CD4-positive, alpha-beta T cell treated with Interleukin-4 for 1 hour (primary cell): ENCODE data around the gene COG1.

Source experiments
- DNase-seq, 2 donors: peaks; one replicate each; pipeline ENCODE4 v3.0.0-alpha.2; 2020 to 2022

COG1 gene

GRCh38 chr17:73230088-73230487 lies 37.2 kb downstream of the COG1 start:
- DNase-seq = no peak

GRCh38 chr17:73231395-73231794 lies 38.5 kb downstream of the COG1 start:
- no peak for DNase-seq

GRCh38 chr17:73231841-73232586 lies 39.2 kb downstream of the COG1 start:
- peak; percentile 96 to 97 for DNase-seq

GRCh38 chr17:73232587-73233373 lies 39.9 kb downstream of the COG1 start:
- DNase-seq = no peak

- no peak for DNase-seq
Observed at GRCh38 chr17:73234736-73235135, 41.9 kb downstream of the COG1 start.

GRCh38 chr17:73237714-73238113 lies 44.9 kb downstream of the COG1 start:
- DNase-seq = no peak

- DNase-seq = no peak
Observed at GRCh38 chr17:73240561-73240960, 47.7 kb downstream of the COG1 start.

GRCh38 chr17:73247726-73248125 lies 54.9 kb downstream of the COG1 start:
- DNase-seq = no peak

GRCh38 chr17:73248532-73248931 lies 55.7 kb downstream of the COG1 start:
- DNase-seq = no peak

- DNase-seq = no peak
Observed at GRCh38 chr17:73249700-73250099, 56.8 kb downstream of the COG1 start.

- DNase-seq = no peak
Observed at GRCh38 chr17:73250851-73251640, 58.2 kb downstream of the COG1 start.

GRCh38 chr17:73251871-73252270 lies 59.0 kb downstream of the COG1 start:
- DNase-seq = no peak

GRCh38 chr17:73255671-73256181 lies 62.9 kb downstream of the COG1 start:
- peak; percentile 41 to 51 for DNase-seq

GRCh38 chr17:73256220-73256619 lies 63.4 kb downstream of the COG1 start:
- DNase-seq = no peak

- no peak for DNase-seq
Observed at GRCh38 chr17:73257516-73257915, 64.7 kb downstream of the COG1 start.
